ENCODE measurements around the gene STX18. TPM values are rescaled to one million over a fixed set of nuclear protein-coding genes. Genes with fewer than 3 reads are reported as not detected.

STX18 gene
- total and polyA plus RNA-seq, 2 of the 13 experiments (the other 11 are each of a cell fraction or from before 2014, with no cell fraction given): 23.9 to 37.1 TPM

DNA sequence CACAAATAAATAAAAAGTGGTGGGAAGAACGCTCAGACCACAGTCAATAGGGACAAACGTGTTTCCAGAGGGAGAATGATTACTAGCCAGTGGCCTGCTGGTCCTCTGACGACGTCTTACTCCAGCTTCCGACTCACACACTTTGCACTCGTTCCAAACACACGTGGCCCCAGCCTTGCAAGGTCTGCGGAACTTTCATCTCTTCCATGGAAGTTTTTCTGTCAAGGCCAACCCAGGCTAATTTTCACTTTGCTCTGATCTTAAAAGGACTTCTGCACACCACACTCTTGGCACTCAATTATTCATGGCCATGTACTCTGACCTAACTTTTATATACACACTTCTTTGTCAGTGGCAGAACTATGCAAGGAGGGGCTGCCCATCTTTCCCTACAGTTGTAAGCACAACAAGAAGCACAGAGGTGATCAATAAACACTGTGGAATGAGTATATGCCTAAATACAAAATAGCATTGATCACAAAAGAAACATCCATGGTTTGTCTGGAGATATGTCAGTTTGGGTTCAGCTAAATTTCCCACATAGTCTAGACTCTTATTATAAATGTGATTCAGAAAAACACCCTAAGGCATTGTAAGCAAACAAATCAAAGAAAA, 69.4 kb downstream of the STX18 start (continued):
- no peak for TF ChIP-seq RAD51 (IDR thresholded peaks at IDR 0.05; ENCODE audit: borderline replicate concordance)
- TF ChIP-seq, protein P1, sequence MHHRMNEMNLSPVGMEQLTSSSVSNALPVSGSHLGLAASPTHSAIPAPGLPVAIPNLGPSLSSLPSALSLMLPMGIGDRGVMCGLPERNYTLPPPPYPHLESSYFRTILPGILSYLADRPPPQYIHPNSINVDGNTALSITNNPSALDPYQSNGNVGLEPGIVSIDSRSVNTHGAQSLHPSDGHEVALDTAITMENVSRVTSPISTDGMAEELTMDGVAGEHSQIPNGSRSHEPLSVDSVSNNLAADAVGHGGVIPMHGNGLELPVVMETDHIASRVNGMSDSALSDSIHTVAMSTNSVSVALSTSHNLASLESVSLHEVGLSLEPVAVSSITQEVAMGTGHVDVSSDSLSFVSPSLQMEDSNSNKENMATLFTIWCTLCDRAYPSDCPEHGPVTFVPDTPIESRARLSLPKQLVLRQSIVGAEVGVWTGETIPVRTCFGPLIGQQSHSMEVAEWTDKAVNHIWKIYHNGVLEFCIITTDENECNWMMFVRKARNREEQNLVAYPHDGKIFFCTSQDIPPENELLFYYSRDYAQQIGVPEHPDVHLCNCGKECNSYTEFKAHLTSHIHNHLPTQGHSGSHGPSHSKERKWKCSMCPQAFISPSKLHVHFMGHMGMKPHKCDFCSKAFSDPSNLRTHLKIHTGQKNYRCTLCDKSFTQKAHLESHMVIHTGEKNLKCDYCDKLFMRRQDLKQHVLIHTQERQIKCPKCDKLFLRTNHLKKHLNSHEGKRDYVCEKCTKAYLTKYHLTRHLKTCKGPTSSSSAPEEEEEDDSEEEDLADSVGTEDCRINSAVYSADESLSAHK (CRISPR knock-in tag; IDR thresholded peaks at IDR 0.05; ENCODE audit: borderline replicate concordance): no peak
- TF ChIP-seq, protein P2, sequence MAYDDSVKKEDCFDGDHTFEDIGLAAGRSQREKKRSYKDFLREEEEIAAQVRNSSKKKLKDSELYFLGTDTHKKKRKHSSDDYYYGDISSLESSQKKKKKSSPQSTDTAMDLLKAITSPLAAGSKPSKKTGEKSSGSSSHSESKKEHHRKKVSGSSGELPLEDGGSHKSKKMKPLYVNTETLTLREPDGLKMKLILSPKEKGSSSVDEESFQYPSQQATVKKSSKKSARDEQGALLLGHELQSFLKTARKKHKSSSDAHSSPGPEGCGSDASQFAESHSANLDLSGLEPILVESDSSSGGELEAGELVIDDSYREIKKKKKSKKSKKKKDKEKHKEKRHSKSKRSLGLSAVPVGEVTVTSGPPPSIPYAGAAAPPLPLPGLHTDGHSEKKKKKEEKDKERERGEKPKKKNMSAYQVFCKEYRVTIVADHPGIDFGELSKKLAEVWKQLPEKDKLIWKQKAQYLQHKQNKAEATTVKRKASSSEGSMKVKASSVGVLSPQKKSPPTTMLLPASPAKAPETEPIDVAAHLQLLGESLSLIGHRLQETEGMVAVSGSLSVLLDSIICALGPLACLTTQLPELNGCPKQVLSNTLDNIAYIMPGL (CRISPR knock-in tag; IDR thresholded peaks at IDR 0.05; ENCODE audit: borderline replicate concordance in 1 of 2, low read depth in 1 of 2): peak; percentile 24 to 30; a peak in 2 of 4 replicates
- TF ChIP-seq, protein P3, sequence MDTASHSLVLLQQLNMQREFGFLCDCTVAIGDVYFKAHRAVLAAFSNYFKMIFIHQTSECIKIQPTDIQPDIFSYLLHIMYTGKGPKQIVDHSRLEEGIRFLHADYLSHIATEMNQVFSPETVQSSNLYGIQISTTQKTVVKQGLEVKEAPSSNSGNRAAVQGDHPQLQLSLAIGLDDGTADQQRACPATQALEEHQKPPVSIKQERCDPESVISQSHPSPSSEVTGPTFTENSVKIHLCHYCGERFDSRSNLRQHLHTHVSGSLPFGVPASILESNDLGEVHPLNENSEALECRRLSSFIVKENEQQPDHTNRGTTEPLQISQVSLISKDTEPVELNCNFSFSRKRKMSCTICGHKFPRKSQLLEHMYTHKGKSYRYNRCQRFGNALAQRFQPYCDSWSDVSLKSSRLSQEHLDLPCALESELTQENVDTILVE (CRISPR knock-in tag; IDR thresholded peaks at IDR 0.05): 0 out of 2 replicates have a peak, but pooled peaks have one; percentile 54
- TF ChIP-seq, protein P4, sequence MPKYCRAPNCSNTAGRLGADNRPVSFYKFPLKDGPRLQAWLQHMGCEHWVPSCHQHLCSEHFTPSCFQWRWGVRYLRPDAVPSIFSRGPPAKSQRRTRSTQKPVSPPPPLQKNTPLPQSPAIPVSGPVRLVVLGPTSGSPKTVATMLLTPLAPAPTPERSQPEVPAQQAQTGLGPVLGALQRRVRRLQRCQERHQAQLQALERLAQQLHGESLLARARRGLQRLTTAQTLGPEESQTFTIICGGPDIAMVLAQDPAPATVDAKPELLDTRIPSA (CRISPR knock-in tag; IDR thresholded peaks at IDR 0.05; ENCODE audit: borderline replicate concordance): no peak
- TF ChIP-seq, protein P5, sequence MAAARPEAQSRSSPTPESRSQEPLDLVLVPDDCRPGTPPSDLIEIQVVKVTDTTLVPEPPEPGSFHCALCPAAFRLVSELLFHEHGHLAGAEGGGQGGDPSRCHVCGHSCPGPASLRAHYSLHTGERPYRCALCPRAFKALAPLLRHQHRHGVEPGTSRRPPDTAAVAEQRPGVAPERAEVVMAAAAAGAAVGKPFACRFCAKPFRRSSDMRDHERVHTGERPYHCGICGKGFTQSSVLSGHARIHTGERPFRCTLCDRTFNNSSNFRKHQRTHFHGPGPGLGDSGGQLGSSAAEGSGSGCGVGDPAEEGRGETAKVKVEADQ (CRISPR knock-in tag; IDR thresholded peaks at IDR 0.05; ENCODE audit: borderline replicate concordance): no peak
- no peak for TF ChIP-seq MED8 (CRISPR knock-in tag; IDR thresholded peaks at IDR 0.05; ENCODE audit: insufficient replicate concordance)
- TF ChIP-seq ARNTL (CRISPR knock-in tag; IDR thresholded peaks at IDR 0.05): peak; percentile 92
- TF ChIP-seq SP140L (CRISPR knock-in tag; IDR thresholded peaks at IDR 0.05; ENCODE audit: borderline replicate concordance): no peak; the same call in 1 of the 2 replicates
- no peak for TF ChIP-seq PHB2 (IDR thresholded peaks at IDR 0.05; ENCODE audit: partially characterized antibody)
- no peak for TF ChIP-seq ATM (IDR thresholded peaks at IDR 0.05; ENCODE audit: borderline replicate concordance)
- TF ChIP-seq, protein P6, sequence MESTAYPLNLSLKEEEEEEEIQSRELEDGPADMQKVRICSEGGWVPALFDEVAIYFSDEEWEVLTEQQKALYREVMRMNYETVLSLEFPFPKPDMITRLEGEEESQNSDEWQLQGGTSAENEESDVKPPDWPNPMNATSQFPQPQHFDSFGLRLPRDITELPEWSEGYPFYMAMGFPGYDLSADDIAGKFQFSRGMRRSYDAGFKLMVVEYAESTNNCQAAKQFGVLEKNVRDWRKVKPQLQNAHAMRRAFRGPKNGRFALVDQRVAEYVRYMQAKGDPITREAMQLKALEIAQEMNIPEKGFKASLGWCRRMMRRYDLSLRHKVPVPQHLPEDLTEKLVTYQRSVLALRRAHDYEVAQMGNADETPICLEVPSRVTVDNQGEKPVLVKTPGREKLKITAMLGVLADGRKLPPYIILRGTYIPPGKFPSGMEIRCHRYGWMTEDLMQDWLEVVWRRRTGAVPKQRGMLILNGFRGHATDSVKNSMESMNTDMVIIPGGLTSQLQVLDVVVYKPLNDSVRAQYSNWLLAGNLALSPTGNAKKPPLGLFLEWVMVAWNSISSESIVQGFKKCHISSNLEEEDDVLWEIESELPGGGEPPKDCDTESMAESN (CRISPR knock-in tag; conservative IDR thresholded peaks at IDR 0.05): no peak
- TF ChIP-seq DNMT1 (CRISPR knock-in tag; IDR thresholded peaks at IDR 0.05): no peak
- no peak for TF ChIP-seq SOX6 (IDR thresholded peaks at IDR 0.05)
- peak; percentile 86 for TF ChIP-seq SOX6 (CRISPR knock-in tag; IDR thresholded peaks at IDR 0.05)
- no peak for TF ChIP-seq ZNF207 (IDR thresholded peaks at IDR 0.05; ENCODE audit: borderline replicate concordance)
- TF ChIP-seq, protein P7, sequence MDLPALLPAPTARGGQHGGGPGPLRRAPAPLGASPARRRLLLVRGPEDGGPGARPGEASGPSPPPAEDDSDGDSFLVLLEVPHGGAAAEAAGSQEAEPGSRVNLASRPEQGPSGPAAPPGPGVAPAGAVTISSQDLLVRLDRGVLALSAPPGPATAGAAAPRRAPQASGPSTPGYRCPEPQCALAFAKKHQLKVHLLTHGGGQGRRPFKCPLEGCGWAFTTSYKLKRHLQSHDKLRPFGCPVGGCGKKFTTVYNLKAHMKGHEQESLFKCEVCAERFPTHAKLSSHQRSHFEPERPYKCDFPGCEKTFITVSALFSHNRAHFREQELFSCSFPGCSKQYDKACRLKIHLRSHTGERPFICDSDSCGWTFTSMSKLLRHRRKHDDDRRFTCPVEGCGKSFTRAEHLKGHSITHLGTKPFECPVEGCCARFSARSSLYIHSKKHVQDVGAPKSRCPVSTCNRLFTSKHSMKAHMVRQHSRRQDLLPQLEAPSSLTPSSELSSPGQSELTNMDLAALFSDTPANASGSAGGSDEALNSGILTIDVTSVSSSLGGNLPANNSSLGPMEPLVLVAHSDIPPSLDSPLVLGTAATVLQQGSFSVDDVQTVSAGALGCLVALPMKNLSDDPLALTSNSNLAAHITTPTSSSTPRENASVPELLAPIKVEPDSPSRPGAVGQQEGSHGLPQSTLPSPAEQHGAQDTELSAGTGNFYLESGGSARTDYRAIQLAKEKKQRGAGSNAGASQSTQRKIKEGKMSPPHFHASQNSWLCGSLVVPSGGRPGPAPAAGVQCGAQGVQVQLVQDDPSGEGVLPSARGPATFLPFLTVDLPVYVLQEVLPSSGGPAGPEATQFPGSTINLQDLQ (CRISPR knock-in tag; IDR thresholded peaks at IDR 0.05): no peak

All from HepG2 (cell line).